Measurements from ENCODE around the gene SLC39A11.

SLC39A11 gene

DNA sequence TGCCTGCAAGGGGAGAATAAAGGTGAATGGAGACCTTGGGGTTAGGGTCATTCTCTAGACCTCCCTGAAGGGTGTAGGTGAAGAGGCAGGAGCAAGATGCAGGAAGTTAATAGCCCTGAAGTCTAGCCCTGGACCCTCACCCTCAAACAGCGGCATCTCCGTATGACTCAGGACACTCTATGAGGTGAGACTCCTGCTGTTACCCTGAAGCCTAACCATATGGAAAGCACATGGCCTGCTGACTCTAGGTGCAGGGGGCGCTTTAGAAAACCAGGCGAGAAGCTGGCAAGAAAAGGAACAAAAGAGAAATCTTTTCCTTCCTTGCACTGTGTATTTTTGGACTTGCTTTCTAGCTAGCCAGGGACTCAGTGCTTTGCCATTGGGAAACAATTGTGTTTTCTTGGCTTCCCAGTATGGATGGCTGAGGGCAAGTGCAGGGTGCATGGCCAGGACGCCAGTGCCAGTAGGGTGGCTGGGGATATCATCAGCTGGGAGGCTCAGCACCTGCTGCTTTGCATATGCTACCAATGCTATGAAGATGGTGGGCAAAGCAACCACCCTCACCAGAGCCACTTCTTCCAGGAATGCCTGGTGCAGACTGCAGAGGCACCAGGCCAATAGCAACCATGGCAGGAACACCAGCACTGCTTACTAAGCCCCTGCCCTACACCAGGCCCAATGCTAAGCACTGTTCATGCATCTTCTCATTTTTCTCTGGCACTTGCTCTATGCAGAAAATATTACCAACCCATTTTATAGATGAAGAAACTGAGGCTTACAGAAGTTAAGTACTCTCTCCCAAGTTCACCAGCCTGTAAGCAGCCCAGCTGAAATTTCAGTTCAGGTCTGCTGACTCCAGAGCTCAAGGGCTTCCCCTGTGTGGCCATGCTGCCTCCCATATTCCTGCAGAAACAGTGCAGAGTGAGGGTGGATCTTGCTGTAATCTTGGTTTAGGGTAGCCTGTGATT lies 425.1 kb downstream of the SLC39A11 start:
- DNase-seq, result no peak

DNA sequence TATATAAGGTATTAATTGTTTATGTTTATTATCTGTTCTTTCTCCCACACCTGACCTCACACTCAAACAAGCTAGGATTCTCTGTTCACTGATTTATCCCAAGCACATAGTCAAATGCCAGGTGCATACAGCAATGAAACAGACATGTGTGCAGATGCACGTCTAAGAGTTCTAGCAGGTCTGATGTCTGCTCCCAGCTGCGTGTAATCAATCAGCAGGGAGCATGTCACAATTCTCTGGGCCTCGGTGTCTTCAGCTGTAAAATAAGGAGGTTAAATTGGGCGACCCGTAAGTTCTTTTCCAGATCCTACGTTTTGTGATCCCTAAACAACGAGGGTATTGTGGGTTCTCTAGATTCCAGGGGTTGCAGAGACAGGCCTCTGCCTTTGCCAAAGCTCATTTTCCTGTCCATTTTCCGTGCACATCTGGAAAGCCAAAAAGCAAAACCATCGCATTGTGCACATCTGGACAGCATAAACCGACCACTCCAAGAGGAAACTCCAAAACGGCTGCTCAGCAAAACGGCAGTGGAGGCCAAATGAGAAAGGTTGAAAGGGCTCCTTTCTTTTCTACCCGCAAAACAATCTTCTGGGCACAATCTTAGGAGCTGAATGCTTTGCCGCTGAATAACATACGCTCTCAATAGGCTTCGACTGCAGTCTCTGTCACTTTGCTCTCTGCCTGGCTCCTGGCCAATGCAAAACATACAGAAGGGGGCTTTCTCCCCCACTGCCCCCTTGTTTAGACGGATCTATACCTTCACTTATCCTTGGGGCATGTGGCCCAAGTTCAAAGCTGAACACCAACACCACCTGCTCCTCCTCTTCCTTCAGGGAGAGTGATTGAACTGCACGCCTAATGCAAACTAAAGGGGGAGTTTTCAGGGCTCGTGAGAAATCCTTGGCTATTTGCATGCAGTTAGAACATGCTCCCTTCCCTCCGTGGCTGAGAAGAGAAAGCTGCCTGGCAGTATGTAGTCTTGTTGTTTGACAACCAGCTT lies 426.3 kb downstream of the SLC39A11 start:
- DNase-seq, result no peak

DNA sequence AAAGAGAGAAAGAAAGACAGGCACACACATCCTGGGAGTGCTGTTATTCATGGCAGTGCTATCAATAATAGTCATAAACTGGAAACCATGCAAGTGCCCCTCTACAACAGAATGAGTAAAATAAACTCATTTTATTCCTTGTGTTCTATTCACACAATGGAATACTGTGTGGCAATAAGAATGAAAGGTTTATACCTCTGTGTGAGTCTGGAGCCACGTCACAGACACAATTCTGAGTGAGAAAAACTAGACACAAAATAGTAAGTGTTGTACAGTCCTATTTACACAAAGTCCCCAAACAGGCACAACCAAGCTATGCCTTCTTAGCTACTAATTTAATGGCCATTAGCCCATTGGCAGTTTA lies 429.7 kb downstream of the SLC39A11 start:
- no peak for DNase-seq

DNA sequence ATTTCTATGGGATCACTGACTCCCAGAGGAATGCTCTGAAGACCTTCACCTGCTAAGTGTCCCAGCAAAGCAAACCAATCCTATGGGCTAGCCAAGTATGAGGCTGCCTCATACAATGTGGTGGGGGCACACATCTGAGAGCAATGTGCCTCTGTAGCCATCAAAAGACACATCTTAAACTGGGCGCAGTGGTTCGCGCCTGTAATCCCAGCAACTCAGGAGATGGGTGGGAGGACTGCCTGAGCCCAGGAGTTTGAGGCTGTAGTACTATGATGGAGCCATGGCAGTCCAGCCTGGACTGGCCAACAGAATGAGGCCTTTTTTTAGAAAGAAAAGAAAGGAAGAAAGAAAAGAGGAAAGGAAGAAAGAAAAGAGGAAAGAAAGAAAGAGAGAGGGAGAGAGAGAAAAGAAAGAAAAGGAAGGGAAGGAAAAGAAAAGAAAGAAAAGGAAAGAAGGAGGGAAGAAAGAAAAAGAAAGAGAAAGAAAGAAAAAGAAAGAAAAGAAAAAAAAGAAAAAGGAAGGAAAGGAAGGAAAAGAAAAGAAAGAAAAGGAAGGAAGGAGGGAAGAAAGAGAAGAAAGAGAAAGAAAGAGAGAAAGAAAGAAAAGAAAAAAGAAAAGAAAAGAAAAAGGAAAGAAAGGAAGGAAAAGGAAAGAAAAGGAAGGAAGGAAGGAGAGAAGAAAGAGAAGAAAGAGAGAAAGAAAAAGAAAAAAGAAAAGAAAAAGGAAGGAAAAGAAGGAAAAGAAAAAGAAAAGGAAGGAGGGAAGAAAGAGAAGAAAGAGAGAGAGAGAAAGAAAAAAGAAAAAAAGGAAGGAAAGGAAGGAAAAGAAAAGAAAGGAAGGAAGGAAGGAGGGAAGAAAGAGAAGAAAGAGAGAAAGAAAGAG lies 430.3 kb downstream of the SLC39A11 start:
- DNase-seq, result no peak

DNA sequence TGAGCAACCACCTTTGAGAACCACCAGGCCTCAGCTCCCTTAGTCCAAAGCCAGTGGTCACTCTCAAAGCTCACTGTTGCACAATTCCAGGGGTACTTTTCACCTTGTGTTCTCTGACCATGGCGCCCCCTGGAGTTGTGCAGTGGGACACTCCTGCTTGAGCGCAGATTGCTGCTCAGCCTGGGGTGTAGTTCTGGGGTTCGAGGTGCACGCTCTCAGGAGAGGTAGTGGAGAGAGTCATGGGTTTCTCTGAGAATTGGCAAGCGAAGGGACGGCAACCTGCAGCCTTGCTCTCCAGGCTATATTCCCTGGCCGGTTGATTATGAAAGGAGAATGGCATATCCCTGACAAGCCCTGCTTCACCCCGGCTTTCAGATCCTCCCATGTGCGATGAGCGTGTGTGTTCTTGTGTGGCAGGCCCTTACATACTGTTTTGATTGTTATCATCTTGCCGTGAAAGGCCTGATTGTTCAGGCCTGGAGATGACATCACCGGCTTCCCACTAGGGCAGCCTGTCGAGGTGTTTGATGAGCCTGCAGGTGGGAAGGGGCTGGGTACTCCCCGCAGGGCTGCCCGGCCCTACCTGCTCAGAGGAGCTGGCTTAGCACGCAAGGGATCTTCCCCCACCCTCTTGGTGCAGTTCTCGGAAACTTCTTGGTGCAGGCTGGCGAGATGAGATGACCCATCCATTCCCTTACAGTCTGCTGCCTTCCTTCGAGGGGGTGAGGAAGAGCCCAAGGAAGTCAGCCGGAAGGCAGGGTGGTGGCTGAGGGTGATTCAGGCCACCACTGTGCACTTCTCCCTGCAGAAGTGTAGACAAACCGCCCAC lies 431.2 kb downstream of the SLC39A11 start:
- no peak for DNase-seq

DNA sequence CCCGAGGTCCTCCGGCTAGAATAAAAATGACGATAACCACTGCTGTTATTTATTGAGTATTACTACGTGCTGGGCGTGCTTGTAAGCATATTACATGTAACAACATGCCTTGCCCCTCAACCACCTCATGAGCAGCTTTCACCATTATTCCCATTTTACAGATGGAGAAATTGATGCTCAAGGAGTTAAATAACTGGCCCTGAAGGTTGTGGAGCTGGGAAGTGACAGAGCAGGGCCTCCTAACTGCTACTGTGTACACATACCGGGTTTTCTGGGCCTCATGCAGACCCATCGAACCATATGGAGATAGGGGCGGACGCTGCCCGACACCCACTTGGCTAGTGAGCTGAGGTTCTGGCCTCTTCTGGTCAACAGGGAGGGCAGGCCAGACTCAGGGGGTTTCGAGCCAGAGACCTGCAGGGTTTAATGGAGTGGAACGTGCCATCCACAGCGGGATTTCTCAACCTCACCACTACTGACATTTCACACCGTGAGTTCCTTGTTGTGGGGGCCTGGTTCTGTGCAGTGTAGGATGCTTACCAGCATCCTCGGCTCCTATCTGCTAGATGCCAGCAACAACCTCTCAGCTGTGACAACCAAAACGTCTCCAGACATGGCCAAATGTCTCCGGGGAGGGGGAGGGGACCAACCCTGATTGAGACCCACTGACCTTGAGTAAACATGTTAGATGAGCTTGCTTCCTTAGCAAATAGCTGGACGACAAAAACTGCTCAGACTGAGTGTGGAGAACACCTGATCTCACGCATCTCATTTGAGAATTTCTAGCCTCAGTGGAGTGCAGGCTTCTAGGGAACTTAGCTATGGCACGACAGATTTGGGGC lies 432.0 kb downstream of the SLC39A11 start:
- DNase-seq, result no peak

DNA sequence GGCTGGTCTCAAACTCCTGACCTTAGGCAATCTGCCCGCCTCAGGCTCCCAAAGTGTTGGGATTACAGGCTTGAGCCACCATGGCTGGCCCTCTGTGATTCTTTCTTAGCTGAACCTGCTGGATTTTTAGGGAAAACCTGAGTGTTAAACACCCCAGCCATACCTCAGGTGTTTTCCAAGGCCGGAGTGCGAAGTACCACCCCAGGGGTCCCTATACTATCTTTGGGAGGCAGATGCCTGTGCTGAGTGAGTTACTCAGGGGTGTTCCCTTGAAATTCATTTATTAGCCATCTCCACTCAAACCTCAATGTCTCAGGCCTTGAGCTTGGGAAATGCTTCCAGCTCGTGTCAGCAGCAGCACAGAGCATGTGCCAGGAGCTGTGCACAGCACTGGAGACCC lies 432.7 kb downstream of the SLC39A11 start:
- no peak for DNase-seq

DNA sequence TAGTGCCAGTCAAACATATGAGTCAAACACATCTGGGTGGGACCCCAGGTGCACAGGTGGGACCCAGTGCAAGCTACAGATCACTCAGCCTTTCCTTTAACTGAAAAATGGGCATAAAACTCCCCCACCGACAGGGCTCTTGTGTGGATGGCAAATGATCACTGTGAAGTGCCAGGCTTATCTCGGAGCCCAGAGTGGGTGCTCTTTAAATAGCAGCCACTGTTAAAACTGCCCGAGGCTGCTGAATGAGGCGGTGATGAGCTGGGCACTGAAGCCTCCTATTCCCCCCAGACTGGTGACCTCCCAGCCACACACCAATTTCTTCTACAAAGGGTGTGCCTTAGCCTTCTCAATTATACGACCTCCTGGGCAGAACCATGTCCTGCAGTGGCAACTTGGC lies 433.8 kb downstream of the SLC39A11 start:
- no peak for DNase-seq

DNA sequence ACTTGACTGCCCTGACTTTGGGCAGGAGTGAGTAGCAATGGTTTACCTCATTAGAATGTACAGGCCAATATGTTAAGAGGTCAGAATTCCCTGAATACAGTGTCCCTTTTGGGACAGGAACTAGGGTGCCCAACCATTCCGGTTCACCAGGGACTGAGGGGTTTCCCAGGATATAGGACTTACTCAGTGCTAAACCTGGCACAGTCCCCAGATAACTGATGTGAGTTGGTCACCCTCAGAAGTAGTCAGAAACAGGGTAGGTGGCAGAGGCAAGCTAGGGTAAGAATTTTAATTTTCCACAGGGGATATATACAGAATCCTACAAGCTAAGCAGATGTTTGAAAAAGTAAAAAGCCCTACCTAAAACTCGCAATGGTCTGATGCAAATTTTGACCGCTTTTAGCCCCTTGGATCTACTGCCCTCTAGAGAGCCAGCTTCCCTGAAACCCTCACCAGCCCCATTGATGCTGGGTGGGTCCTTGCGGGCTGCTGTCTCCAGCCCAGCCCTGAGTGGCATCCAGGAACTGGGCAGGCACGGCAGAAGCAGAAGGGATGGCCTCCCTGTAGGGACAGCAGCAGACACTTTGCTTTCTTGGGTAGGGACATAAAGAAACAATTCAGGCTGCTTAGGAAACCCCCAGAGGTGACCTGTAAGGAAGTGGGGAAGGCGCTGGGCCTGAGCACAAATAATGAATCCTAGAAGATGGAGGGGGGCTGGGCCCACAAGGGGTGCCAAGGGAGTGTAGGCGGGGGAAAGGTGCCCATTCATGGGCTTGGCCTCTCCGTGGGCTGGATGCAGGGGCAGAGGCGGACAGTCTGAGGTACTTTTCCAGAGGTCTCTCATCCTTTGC lies 434.8 kb downstream of the SLC39A11 start:
- DNase-seq, result no peak

DNA sequence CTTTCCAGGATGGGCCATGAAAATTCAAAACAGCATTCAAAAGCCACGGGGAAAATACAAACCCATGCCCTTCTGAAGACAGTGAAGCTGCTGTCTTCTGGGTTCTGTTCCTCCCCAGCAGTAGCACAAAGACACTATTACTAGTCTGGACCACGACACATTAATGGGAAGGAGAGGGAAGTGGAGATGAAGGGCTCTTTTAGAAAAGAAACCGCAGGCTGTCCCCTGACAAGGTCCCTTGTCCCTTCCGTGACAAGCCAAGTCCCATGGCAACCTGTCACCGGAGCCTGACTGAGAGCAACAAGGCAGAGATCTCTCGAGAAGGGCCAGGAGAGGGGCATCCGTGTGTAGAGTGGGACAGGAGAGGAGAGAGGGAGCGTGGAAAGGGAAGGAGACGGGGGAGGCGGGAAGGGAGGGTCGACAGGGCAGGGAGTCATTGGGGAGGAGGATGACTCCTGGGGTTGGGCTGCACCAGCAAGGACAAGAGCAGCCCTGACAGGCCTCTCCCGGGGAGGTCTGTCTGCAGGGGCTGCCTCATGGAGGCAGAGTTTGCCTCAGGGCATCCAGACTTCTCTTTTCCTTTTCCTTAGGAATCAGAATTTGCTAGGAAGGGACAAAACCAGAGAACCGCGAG lies 436.2 kb downstream of the SLC39A11 start:
- DNase-seq, result no peak

DNA sequence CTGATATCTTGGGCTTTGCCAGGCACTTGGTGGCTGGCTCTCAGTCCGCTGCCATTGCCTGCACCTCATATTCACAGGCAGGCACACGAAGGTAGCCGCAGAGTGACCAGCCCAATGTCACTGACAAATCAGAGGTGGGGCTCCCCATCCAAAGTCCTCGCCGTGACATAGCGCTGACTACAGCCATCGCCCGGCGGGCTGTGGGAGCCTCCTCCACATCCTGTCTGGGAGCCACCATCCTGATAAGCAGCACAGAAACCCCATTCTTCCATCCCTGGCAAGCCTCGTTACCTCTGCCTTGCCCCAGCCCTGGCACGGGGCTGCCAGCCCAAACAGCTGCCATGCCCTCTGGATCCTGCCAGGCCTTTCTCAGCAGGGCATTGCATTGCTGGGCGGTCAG lies 437.8 kb downstream of the SLC39A11 start:
- DNase-seq, result no peak

DNA sequence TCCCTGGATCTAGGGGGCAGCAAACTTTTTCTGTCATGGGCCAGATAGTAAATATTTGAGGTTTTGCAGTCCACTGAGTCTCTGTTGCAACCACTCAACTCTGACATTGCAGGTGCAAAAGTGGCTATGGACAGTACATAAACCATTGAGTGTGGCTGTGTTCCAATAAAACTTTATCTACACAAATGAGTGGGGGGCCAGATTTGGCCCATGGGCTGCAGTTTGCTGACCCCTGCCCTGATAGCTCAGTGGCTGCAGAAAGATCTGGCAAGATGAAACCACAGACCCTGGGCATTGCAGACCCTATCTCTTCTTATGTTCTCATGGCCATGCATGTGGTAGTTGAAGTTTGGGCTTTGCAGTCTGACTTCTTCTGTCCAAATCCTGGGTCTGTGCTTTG lies 440.5 kb downstream of the SLC39A11 start:
- DNase-seq, result no peak

DNA sequence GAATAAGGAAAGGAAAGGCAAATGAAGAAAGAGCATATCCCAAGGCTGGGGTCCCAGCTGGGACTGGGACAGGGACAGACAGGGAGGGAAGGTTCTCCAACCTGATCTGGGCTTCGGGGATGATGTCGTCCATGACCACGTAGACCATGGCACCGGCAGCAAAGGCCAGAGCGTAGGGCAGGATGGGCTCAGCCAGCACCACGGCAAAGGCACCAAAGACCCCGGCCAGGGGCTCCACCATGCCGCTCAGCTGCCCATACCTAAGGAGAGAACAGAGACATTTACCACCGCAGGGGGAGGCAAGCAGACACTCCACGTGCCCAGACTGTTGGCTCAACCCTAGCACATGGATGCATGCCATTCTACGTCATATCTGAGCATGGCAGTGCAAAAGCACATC lies 443.8 kb downstream of the SLC39A11 start:
- DNase-seq, result no peak

DNA sequence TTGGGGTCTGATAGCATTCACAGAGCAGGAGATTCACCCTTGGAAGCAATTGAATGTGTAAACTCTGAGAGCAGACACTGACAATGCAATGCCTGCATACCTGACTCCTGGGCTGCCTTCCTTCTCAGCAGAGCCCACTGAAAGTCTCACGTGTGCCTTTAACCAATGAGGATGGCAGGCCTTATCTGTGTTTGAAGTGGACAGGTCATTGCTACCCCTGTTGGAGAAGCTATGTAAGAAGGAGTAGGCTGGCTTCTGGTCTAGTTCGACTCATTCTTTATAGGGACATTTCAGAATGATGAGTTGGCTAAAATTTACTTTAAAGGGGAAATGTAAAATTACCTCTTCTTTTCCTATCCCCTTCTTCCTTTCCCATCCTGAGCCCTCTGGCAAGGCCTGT lies 446.3 kb downstream of the SLC39A11 start:
- DNase-seq, result no peak

DNA sequence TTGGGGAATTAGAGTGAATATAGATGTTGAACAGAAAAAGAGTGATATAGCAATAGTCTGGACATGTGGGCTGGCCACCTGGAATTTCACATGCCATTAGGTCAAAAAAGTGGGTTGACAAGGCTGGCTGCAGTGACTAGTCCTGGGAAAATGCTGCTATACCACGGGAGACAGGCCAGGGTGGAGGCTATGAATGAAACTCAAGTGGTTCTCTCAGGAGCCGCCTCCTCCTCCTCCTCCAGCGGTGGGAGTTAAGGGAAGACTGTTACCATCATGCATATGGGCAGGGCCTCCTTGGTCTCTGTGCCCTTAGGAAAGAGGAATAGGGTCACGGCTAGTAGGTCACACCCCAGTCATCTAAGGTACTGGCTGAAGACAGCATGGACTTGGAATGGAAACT lies 448.0 kb downstream of the SLC39A11 start:
- no peak for DNase-seq

DNA sequence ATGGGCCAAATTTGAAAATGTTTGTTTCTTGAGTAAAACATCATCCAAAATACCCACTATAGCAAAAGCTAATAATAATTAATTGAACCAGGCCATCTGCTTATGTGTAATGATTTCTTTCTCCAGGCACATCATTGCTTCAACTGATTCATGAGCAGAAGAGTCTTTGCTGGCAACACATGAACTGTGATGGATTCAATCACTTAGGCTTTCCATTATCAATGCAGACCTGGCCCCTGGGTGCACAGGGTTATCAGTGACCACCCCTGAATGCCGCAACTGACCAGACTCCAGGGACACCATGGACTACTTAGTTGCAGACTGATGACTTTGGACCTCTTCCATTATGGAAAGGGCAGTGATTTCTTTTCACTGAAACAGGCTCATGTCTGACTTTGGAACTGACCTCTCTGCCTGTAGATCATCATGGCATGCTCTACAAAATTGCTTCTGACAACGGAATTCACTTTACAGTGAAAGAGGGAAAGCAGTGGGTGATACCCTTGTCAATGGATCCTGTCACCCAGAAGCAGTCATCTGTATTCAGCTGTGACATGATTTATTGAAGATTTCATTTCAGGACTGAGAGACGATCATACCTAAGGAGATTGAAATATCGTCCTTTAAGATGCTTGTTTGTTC lies 448.8 kb downstream of the SLC39A11 start:
- no peak for DNase-seq

DNA sequence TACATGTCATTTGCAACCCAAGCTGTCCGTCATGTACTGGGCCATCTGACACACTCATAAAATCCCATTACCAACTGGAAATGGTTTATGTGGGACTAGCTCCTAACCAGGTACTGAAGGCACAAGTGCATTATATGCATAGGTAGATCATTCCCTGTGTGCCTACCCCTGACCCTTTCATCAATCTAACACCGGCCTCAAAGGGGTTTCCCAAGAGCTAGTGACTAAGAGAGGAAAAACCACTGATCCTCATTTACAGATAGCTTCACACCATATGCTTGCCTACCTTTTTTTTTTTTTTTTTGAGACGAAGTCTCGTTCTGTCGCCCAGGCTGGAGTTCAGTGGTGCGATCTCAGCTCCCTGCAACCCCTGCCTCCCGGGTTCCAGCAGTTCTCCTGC lies 449.8 kb downstream of the SLC39A11 start:
- no peak for DNase-seq

DNA sequence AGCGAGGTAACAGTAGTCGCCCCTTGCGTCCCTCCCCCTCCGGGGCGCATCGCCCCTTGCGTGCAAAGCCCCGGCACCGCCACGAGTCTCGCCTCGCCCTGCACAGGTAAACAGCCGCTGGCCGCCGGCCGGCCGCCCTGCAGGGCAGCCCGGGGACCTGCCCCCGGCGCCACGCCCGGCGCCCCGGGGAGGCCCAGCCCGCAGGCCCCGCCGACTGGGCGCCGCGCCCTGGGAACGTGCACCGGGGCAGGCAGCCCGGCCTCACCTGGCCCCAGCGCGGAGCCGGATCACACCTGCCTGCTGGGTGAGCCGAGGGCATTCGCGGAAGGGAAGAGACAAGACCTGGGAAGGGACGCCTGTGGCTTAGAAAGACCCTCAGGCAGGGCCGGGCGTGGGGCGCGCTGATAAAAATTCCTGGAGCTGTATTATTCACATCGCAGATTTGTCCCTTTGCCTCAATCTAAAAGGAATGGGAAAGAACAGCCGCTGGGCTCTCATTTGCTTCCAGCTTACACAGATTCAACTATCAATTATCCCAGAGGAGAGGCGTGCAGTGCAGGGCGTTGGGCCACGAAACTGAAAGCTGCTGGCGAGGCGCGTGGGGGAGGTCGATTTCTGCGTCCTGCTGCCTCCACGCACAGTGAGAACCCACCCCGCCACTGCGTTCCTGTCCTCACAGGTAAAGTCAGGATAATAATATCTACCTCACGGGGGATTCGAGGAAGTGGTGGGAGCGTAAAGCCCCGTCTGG lies 451.9 kb downstream of the SLC39A11 start:
- DNase-seq, result no peak
